Fibroblast of villous mesenchyme (primary cell): ENCODE results near the gene SUN2. TPM values are rescaled to one million over a fixed set of nuclear protein-coding genes. Genes with fewer than 3 reads are reported as not detected.

Source experiments
- DNase-seq: peaks from one replicate; pipeline ENCODE4 v3.0.0-alpha.2; 2010; ENCODE audit warnings: low read depth
- H3K4me3 ChIP-seq: 2 replicates; pipeline ENCODE4 v1.5.1; 2011; ENCODE audit warnings: low read depth, mild to moderate bottlenecking, low read length
- small RNA-seq: library from RNA; depleted of rRNA; stranded (forward); fragments of <200 nt; gene quantifications from one replicate; pipeline ENCODE3, GENCODE V24; 2012
- total RNA-seq: library from RNA; depleted of rRNA; stranded (reverse); fragments of >200 nt; gene quantifications from 2 replicates; pipeline ENCODE4 v1.2.3, GENCODE V29; 2012
- TF ChIP-seq, protein P1 (sequence below): IDR thresholded peaks from 2 replicates; pipeline ENCODE4 v1.5.1; 2012; ENCODE audit warnings: low read depth, mild to moderate bottlenecking, low read length; ENCODE audit not compliant: insufficient read depth

Gene SUN2
- total RNA-seq, 1 donor, result 64.3 TPM

DNA sequence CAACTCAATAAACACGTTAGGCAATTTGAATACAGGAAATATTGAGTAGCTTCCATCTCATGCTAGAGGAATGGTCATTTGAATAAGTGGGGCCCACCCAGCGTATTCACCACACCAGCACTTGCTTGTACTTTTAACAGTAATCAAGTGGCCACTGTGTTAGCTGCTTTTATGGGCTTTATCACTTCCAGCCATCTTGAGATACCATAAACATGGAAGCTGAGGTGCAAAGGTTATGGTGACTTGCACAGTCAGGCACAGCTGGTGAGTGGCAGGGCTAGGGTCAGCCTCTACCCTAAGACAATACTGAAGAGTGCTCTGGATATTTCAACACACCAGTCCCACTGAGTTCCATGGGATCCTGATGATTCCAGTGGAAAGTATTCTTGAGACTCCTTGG, 61.7 kb downstream of the SUN2 start:
- TF ChIP-seq, protein P1, sequence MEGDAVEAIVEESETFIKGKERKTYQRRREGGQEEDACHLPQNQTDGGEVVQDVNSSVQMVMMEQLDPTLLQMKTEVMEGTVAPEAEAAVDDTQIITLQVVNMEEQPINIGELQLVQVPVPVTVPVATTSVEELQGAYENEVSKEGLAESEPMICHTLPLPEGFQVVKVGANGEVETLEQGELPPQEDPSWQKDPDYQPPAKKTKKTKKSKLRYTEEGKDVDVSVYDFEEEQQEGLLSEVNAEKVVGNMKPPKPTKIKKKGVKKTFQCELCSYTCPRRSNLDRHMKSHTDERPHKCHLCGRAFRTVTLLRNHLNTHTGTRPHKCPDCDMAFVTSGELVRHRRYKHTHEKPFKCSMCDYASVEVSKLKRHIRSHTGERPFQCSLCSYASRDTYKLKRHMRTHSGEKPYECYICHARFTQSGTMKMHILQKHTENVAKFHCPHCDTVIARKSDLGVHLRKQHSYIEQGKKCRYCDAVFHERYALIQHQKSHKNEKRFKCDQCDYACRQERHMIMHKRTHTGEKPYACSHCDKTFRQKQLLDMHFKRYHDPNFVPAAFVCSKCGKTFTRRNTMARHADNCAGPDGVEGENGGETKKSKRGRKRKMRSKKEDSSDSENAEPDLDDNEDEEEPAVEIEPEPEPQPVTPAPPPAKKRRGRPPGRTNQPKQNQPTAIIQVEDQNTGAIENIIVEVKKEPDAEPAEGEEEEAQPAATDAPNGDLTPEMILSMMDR, result no peak
- peak; percentile 86 for DNase-seq
- no peak overlapping the region for H3K4me3 ChIP-seq

DNA sequence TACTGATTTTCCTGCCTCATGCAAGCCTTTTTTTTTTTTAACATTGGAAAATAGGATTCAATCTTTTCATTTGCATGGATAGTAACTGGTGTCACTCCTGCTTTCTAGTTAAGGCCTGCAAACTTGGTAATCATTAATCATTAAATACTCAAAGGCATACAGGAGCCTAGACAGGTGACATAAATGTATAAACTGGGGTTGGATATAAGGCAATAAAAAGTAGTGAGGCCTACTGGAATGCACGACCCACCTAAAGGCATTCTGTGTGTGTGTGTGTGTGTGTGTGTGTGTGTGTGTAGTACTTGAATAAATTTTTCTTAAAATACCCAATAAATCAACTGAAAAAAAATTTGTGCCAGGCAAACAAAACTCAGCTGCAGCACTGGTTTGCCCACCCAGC, 66.1 kb downstream of the SUN2 start:
- no peak overlapping the region for H3K4me3 ChIP-seq
- no peak for DNase-seq
- TF ChIP-seq, protein P1, result no peak

GRCh38 chr22:38685761-38686160, 70.0 kb downstream of the SUN2 start:
- no peak for DNase-seq
- no peak overlapping the region for H3K4me3 ChIP-seq
- TF ChIP-seq, protein P1, result no peak

GRCh38 chr22:38684895-38685294, 70.9 kb downstream of the SUN2 start:
- no peak overlapping the region for H3K4me3 ChIP-seq
- TF ChIP-seq, protein P1, result no peak
- DNase-seq, result no peak

Small RNAs within 50 kb of the gene (small RNA-seq; reads per million reads assigned to genes)
- not detected for gene AL021707.8

Other genes with a start within 250 kb of the SUN2 start
- gene DDX17, start 249.7 kb downstream of the SUN2 start, total RNA-seq, result 454 and 540 TPM in 2 replicates
- gene DMC1, start 185.8 kb downstream of the SUN2 start, total RNA-seq, result 2.3 and 6.5 TPM in 2 replicates
- gene FAM227A, start 99.6 kb downstream of the SUN2 start, total RNA-seq, result 1.3 and 1.9 TPM in 2 replicates
- 12.2 and 20.7 TPM in 2 replicates for gene CBY1, start 99.4 kb downstream of the SUN2 start, total RNA-seq
- 60.6 and 88.9 TPM in 2 replicates for gene TOMM22, start 74.0 kb downstream of the SUN2 start, total RNA-seq
- gene JOSD1, start 55.1 kb downstream of the SUN2 start, total RNA-seq, result 53.5 and 62.2 TPM in 2 replicates
- gene GTPBP1, start 50.1 kb downstream of the SUN2 start, total RNA-seq, result 31.2 and 35.4 TPM in 2 replicates
- gene DNAL4, start 38.1 kb upstream of the SUN2 start, total RNA-seq, result 10.3 and 11.2 TPM in 2 replicates
- 0.64 and 0.86 TPM in 2 replicates for gene NPTXR, start 88.0 kb upstream of the SUN2 start, total RNA-seq
- 57.7 and 66.5 TPM in 2 replicates for gene CBX6, start 116.2 kb upstream of the SUN2 start, total RNA-seq
- not detected in 2 replicates for gene APOBEC3A, start 201.6 kb upstream of the SUN2 start, total RNA-seq
- gene APOBEC3B, start 226.3 kb upstream of the SUN2 start, total RNA-seq, result 2.2 and 3.2 TPM in 2 replicates